Thyroid gland (tissue), 4 donors: ENCODE results near the gene SFSWAP. TPM values are rescaled to one million over a fixed set of nuclear protein-coding genes. Genes with fewer than 3 reads are reported as not detected.
"Not testable (repeated sequence)": the region's sequence is repeated elsewhere in the genome, so short reads cannot be mapped to it uniquely, and the experiment has no call there.

Experiments
- DNase-seq, 2 donors: peaks; one replicate each; pipeline ENCODE4 v3.0.0-alpha.2; 2019
- H3K27ac ChIP-seq, 3 donors: fragments of 200-600 bp; sonication (generic); 1 replicate in 2 of 3; 2 replicates in 1 of 3; pipeline ENCODE4 v1.5.1; 2016 to 2019; ENCODE audit warnings: mild to moderate bottlenecking in 1 of 3, moderate library complexity in 1 of 3
- H3K27me3 ChIP-seq: fragments of 200-600 bp; sonication (generic); one replicate; pipeline ENCODE4 v1.5.1; 2019
- H3K36me3 ChIP-seq, 2 donors: fragments of 200-600 bp; sonication (generic); one replicate each; pipeline ENCODE4 v1.5.1; 2016 to 2019
- H3K4me1 ChIP-seq, 2 donors: fragments of 200-600 bp; sonication (generic); one replicate each; pipeline ENCODE4 v1.5.1; 2017 to 2019
- H3K4me3 ChIP-seq, 3 donors: fragments of 200-600 bp; sonication (generic); replicated peaks in 1 of 3; 1 replicate in 2 of 3; 2 replicates in 1 of 3; pipeline ENCODE4 v1.5.1; 2016; ENCODE audit warnings: mild to moderate bottlenecking in 1 of 3
- H3K9me3 ChIP-seq: fragments of 200-600 bp; sonication (generic); one replicate; pipeline ENCODE4 v1.5.1; 2017
- CTCF ChIP-seq, 6 experiments: fragments of 200-600 bp in 3 of 6; fragments of 450-650 bp in 3 of 6; sonication (generic) in 3 of 6; IDR thresholded peaks; one replicate each; pipeline ENCODE4 v1.5.1; 2016 to 2019; ENCODE audit warnings: antibody characterized with exemption in 6 of 6, mild to moderate bottlenecking in 2 of 6, inconsistent platforms in 1 of 6, moderate library complexity in 1 of 6
- POLR2A ChIP-seq, 2 donors: fragments of 450-650 bp; IDR thresholded peaks; one replicate each; pipeline ENCODE4 v1.6.1; 2017; ENCODE audit warnings: antibody characterized with exemption in 2 of 2, mild to moderate bottlenecking in 2 of 2, moderate library complexity in 1 of 2
- WGBS, 2 donors: methylation state at CpG; one replicate each; pipeline ENCODE4 v1.1.5; 2017; 5-methylcytosine and 5-hydroxymethylcytosine counted together
- intact Hi-C: fragments of 100-400 bp; cut with DNase I; formaldehyde crosslinking; loops from one replicate; pipeline ENCODE4 v1.15.1; 2023
- total RNA-seq, 4 donors: library from RNA; depleted of rRNA; stranded (reverse); fragments of >200 nt; gene quantifications; one replicate each; pipeline ENCODE4 v1.2.3, GENCODE V29; 2016

SFSWAP gene
- total RNA-seq, 4 donors from 2014 or later, result 36.4 to 50.8 (median 42.6) TPM

GRCh38 chr12:131774576-131775391 lies 63.9 kb downstream of the SFSWAP start:
- TF ChIP-seq CTCF (IDR thresholded peaks at IDR 0.05) (no peak), POLR2A (IDR thresholded peaks at IDR 0.05) (no peak)
- Histone ChIP-seq H3K4me1 (no peaks in the 10 kb centered on the region), H3K27me3 (no peaks in the 10 kb centered on the region), H3K9me3 (no peaks in the 10 kb centered on the region), H3K36me3 (peaks cover 21 to 42% of the 10 kb centered on the region in 2 donors), H3K27ac (no peak overlapping the region), H3K4me3 (no peak overlapping the region)
- intact Hi-C loops, result no loop called here
- no peak for DNase-seq
- WGBS, 2 donors, result 81 to 83% methylated on average over 17 of the region's 17 CpGs

GRCh38 chr12:131775392-131776236 lies 64.7 kb downstream of the SFSWAP start:
- no peak overlapping the region for H3K27ac ChIP-seq
- H3K4me1 ChIP-seq, result no peaks in the 10 kb centered on the region
- H3K27me3 ChIP-seq, result no peaks in the 10 kb centered on the region
- no peak for TF ChIP-seq CTCF (IDR thresholded peaks at IDR 0.05)
- no peak for TF ChIP-seq POLR2A (IDR thresholded peaks at IDR 0.05)
- DNase-seq, result no peak
- WGBS, 2 donors, result 92% methylated on average over 17 of the region's 17 CpGs
- H3K9me3 ChIP-seq, result no peaks in the 10 kb centered on the region
- intact Hi-C loops, result no loop called here
- H3K4me3 ChIP-seq, result no peak overlapping the region
- H3K36me3 ChIP-seq, result peaks cover 27 to 48% of the 10 kb centered on the region in 2 donors

- H3K4me1 ChIP-seq, result no peaks in the 10 kb centered on the region
- H3K27me3 ChIP-seq, result no peaks in the 10 kb centered on the region
- H3K4me3 ChIP-seq, result no peak overlapping the region
- TF ChIP-seq POLR2A (IDR thresholded peaks at IDR 0.05) (no peak), CTCF (IDR thresholded peaks at IDR 0.05) (no peak)
- H3K27ac ChIP-seq, result no peak overlapping the region
- DNase-seq, result no peak
- 81 to 90% methylated on average over 11 to 14 of the region's 14 CpGs for WGBS, 2 donors
- no peaks in the 10 kb centered on the region for H3K9me3 ChIP-seq
- intact Hi-C loops, result no loop called here
- H3K36me3 ChIP-seq, result peaks cover 22 to 48% of the 10 kb centered on the region in 2 donors
These were observed 65.5 kb downstream of the SFSWAP start for GRCh38 chr12:131776237-131776889.

- H3K36me3 ChIP-seq, result peaks cover 30 to 41% of the 10 kb centered on the region in 2 donors
These were observed 66.4 kb downstream of the SFSWAP start for GRCh38 chr12:131777269-131777668.

GRCh38 chr12:131779027-131779426 lies 68.1 kb downstream of the SFSWAP start:
- DNase-seq, result no peak
- TF ChIP-seq CTCF (IDR thresholded peaks at IDR 0.05) (no peak), POLR2A (IDR thresholded peaks at IDR 0.05) (no peak)
- H3K9me3 ChIP-seq, result no peaks in the 10 kb centered on the region
- no peak overlapping the region for H3K27ac ChIP-seq
- H3K4me3 ChIP-seq, result no peak overlapping the region
- 94 to 95% methylated on average over 23 of the region's 23 CpGs for WGBS, 2 donors
- H3K36me3 ChIP-seq, result peaks cover 30 to 38% of the 10 kb centered on the region in 2 donors
- no peaks in the 10 kb centered on the region for H3K27me3 ChIP-seq
- intact Hi-C loops, result no loop called here
- H3K4me1 ChIP-seq, result no peaks in the 10 kb centered on the region

More at GRCh38 chr12:131777269-131777668, 66.4 kb downstream of the SFSWAP start:
- H3K27ac ChIP-seq, DNase-seq, H3K27me3 ChIP-seq, intact Hi-C loops, H3K4me1 ChIP-seq, H3K9me3 ChIP-seq, H3K4me3 ChIP-seq: not testable (repeated sequence)
- WGBS, 2 donors, result 97 to 98% methylated on average over 9 of the region's 9 CpGs
